Brain microvascular endothelial cell (primary cell): ENCODE measurements around the gene PDXK.
A peak's percentile ranks its signal among the peaks of the same experiment; 100 is the strongest.

Source experiments
- DNase-seq: peaks from one replicate; pipeline ENCODE4 v3.0.0-alpha.2; 2020
- H3K27ac ChIP-seq: fragments of 250-450 bp; sonication (Bioruptor Pico); 2 replicates; pipeline ENCODE4 v1.5.1; 2020; ENCODE audit warnings: mild to moderate bottlenecking, moderate library complexity
- H3K27me3 ChIP-seq: fragments of 250-450 bp; sonication (Bioruptor Pico); replicated peaks from 2 replicates; pipeline ENCODE4 v1.5.1; 2020; ENCODE audit warnings: mild to moderate bottlenecking
- H3K36me3 ChIP-seq: fragments of 250-450 bp; sonication (Bioruptor Pico); replicated peaks from 2 replicates; pipeline ENCODE4 v1.5.1; 2020; ENCODE audit warnings: mild to moderate bottlenecking
- H3K4me3 ChIP-seq: 2 replicates; pipeline ENCODE4 v1.5.1; 2011; ENCODE audit warnings: low read depth, mild to moderate bottlenecking, control low read depth, low read length, moderate library complexity
- CTCF ChIP-seq: IDR thresholded peaks from 2 replicates; pipeline ENCODE4 v1.5.1; 2011; ENCODE audit warnings: low read depth, mild to moderate bottlenecking, moderate library complexity, low read length, control low read depth, inconsistent platforms; ENCODE audit errors: missing control alignments
- in situ Hi-C: cut with HindIII; loops from 2 replicates; pipeline ENCODE4 v1.10.0; 2017; ENCODE audit warnings: low sequenced_read_pairs, low pct_ligation_motif_present

Gene PDXK

GRCh38 chr21:43719748-43720538 is 1.0 kb downstream of the PDXK start:
- Histone ChIP-seq H3K4me3 (peak overlapping the region; percentile 92), H3K27ac (peak overlapping the region; percentile 71), H3K27me3 (no peaks in the 10 kb centered on the region), H3K36me3 (no peaks in the 10 kb centered on the region)
- TF ChIP-seq CTCF: no peak
- in situ Hi-C loops: no loop called here
- DNase-seq: no peak

DNA sequence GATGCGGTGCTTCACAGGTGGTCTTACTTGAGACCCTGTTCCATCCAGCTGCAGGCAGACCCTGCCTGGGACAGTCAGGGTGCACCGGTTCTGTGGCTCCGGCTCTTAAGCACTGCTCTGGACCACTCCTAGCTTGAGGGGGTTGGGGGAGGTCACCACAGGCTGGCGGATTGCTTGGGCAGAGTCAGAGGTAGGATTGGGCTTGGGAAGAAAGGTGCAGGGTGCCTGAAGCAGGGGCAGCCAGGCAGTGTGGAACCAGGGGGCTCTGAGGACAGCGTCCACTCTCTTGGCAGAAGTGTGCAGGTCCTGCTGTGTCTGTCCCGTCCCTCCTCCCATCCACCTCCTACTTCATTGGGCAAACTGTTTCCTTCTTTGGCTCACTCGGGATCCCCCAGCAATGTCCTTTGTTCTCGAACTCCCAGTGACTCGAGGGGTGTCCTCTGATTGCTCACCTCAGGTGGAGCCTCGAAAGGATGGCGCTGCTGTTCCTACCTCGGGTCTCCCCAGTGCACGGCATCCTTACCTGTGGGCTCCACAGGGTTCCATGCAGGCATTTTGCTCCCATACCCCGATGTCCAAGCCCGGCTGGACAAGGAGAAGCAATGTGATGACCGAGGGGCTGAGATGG is 1.7 kb downstream of the PDXK start:
- no peak for TF ChIP-seq CTCF
- Histone ChIP-seq H3K4me3 (peak overlapping the region; percentile 92), H3K36me3 (no peaks in the 10 kb centered on the region), H3K27ac (no peak overlapping the region), H3K27me3 (no peaks in the 10 kb centered on the region)
- in situ Hi-C loops: no loop called here
- no peak for DNase-seq

DNA sequence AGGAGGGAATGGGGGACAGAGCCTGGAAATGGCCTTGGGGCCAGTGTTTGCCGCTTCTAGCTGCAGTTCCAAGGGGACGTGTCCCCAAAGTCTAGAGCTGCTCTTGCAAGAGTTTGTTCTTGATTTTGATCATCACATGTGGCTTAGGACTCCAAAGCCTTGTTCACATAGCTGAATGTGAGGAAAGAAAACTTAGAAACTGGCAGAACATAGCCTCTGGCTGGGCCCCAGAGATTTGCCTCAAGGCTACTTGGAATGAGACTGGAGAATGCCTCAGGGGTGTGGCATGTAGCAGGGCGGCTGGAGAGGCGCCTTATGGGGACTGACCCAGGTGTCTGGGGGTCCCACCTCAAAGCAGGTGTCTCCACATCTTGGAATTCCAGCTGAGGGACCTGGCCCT is 2.3 kb downstream of the PDXK start:
- no peaks in the 10 kb centered on the region for H3K36me3 ChIP-seq
- no peak for DNase-seq
- no peak overlapping the region for H3K27ac ChIP-seq
- in situ Hi-C loops: no loop called here
- no peaks in the 10 kb centered on the region for H3K27me3 ChIP-seq
- peak overlapping the region; percentile 92 for H3K4me3 ChIP-seq
- TF ChIP-seq CTCF: no peak

GRCh38 chr21:43721939-43722338 is 3.0 kb downstream of the PDXK start:
- Histone ChIP-seq H3K27me3 (no peaks in the 10 kb centered on the region), H3K4me3 (no peak overlapping the region), H3K36me3 (no peaks in the 10 kb centered on the region), H3K27ac (no peak overlapping the region)
- no peak for TF ChIP-seq CTCF
- in situ Hi-C loops: no loop called here
- DNase-seq: no peak

DNA sequence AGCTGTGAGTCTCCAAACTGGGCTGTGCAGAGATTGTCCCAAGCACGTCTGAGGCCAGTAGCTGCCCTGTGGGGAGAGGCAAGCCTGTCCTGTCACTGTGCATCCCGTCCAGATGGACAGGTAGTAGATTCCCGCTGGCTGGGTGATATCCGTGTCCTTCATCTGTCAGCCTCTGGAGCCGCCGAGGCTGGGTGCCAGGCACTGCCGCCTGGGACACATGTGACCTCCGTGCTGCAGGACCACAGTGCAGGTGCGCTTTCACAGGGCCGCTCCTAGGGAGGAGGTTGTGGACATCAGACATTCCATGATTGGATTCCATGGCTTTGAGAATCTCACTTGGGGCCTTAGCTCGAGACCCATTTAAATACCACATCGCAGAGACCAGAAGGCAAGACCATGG is 4.7 kb downstream of the PDXK start:
- no peak for DNase-seq
- in situ Hi-C loops: no loop called here
- no peaks in the 10 kb centered on the region for H3K27me3 ChIP-seq
- no peak for TF ChIP-seq CTCF
- no peak overlapping the region for H3K4me3 ChIP-seq
- no peak overlapping the region for H3K27ac ChIP-seq
- H3K36me3 ChIP-seq: no peaks in the 10 kb centered on the region
